DMS 273 (cell line): Measurements from ENCODE around the gene ASB9.
"Not testable (repeated sequence)": the region's sequence is repeated elsewhere in the genome, so short reads cannot be mapped to it uniquely, and the experiment has no call there.

Experiments used
- DNase-seq: peaks from one replicate; lab custom pipeline; 2025; ENCODE audit not compliant: unreplicated experiment; lab: John Stamatoyannopoulos, UW

ASB9 gene

DNA sequence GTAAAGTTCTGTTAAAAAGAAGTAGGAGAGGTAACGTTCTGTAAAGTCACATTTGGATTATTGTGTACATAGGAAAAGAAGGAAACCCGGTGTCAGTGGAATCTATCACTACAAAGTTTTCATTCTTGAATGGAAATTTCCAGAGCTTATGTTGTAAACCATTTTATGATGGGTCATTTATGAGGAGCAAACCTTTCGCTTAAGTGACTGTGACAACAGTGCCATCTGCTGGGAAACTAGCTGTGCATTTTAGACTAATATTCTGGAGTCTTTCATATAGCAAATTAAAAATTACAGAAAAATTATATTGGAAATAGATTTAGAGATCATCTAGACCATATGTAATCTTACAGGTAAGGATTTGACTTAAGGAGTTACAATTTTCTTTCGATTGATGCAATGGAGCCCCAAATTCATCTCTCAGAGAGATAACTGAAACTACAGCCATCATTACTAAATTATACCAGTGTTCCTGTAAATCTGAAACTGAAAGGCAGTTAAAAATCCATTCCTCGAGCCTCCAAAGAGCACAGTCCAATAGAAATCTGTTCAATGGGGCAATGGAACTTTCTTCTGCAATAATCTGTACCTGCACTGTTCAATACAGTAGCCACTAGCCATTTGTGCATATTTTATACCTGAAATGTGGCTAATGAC lies 26.9 kb downstream of the ASB9 start:
- DNase-seq: peak; percentile 77

DNA sequence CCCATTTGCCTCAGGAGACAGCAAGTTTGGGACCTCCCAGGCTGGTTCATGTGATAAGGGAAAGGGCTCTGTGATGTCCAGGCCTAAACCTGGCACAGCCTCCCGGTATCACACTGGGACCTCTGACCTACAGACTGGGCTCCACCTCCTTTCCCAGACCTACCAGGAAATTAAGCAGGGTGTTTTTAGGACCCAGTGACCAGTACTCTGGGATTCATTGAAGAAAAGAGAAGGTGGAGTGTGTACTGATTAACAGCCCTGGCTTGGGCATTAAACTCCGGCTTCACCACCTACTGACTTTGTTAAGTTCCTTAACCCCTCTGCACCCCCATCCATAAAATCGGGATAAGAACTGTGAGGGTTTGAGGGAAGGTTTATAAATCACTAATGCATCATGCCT lies 28.6 kb downstream of the ASB9 start:
- no peak for DNase-seq

DNA sequence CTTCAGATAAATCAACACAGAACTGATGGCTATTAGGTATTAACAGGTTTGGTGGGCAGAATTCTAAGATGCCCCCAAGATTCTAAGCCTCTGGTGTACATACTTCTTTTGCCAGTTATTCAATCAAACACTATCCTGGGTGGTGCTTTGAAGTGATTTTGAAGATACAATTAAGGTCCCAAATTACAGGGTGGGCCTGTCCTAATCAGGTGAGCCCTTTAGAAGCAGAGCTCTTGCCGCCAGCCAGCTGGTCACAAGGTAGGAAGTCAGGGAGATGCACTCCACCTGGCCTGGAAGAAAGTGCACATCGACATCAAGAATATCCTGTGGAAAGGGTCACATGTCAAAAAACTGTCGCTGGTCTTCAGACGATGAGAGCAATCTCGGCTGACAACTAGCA lies 29.5 kb downstream of the ASB9 start:
- no peak for DNase-seq

- no peak for DNase-seq
These were observed 33.7 kb downstream of the ASB9 start for GRCh38 chrX:15236146-15236545.

GRCh38 chrX:15235001-15235400 lies 34.9 kb downstream of the ASB9 start:
- DNase-seq: no peak

DNA sequence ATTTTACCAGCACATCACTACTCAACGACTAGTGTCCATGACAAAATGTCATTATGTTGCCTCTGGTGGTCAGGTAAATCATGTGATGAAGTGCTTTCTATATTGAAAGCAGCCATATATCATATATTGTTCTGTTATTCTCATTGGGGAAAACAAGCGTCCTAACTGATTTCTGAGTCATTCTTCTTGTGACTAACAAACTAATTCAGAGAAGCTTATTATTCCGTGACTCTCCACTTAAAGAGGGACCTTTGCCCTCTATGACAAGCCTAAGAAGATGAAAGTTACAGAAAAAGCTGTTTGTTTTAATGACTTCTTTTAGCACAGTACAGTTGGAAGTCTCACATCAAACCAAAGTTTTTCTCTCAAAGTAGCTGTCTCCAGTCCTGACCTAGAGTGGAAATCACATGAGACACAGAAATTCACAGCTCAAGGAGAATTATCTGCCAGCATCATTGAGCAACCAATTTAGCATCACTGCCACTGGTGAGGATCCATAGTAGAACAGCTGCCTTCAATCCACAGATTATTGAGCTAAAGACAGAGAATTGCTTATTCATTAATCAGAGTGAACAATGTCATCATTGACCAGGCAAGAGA lies 36.4 kb downstream of the ASB9 start:
- no peak for DNase-seq

DNA sequence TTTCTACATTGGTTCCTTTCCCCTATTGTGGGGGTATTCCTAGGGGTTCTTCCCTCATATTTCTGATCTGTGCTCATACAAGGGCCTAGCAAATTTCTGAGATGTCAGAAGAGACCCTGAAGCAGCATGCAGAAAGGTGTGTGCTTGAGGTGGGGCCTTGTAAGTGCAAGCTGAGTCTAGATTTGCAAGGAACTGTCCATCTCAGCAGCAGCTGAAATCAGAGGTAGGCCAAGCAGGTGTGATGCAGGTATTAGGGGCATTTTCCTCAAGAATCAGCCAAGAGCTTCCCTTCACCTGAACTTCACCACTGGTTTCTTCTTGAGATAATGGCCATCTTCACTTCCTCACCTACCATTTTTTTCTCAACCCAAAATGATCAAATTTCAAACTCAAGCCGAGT lies 45.1 kb downstream of the ASB9 start:
- DNase-seq: no peak

GRCh38 chrX:15221321-15221720 lies 48.6 kb downstream of the ASB9 start:
- DNase-seq: no peak

- no peak for DNase-seq
These were observed 52.7 kb downstream of the ASB9 start for GRCh38 chrX:15217161-15217560.

- no peak for DNase-seq
These were observed 53.6 kb downstream of the ASB9 start for GRCh38 chrX:15216280-15216679.

- peak; percentile 80 for DNase-seq
These were observed 54.5 kb downstream of the ASB9 start for GRCh38 chrX:15215366-15215765.

DNA sequence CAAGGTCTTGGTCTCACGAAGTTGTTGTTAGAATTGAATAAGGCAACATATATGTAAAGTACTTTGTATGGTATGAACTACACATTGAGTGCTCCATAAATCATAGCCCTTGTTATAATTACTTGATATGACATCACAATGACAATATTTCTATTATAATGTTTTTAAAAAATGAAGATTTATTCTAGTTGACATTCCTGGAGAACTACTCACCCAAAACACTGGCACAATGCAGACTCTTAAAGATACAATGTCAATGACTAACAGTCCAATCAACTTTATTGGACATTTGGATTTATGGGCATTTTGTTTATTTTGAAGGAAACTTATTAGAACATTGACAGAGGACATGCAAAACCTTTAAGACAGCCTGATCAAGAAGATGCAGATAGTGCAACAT lies 55.3 kb downstream of the ASB9 start:
- DNase-seq: no peak

DNA sequence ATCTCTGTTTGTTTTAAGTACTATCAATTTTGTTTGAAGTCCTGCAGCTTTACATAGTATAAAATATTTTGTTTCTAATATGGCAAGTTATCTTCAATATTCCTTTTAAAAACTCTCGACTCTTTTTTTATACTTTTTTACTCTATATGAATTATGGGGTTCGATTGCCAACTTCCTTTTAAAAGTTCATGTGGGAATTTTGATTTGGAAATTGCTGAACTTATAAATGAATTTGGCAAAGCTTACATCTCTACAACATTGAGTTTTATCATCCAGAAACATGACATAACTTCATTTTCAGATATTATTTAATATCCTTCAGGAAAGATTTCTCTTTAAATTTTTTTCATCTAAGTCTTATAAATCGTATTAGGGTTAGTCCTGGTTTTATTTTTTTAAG lies 60.8 kb downstream of the ASB9 start:
- no peak for DNase-seq

DNA sequence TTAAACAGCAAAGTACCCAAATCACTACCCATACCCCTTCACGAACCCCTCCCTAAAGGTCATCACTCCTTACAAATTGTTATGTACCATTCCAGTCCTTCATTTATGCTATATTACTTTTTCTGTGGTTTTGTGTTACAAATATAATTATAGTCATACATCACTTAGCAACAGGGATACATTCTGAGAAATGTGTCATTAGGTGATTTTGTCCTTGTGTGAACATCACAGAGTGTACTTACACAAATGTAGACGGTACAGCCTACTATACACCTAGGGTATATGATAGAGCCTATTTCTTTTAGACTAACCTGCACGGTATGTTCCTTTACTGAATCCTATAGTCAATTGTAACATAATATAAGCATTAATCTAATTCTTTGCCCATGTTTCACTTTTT lies 61.9 kb downstream of the ASB9 start:
- no peak for DNase-seq

GRCh38 chrX:15207384-15207783 lies 62.5 kb downstream of the ASB9 start:
- DNase-seq: no peak

GRCh38 chrX:15206306-15206705 lies 63.6 kb downstream of the ASB9 start:
- DNase-seq: peak; percentile 62

DNA sequence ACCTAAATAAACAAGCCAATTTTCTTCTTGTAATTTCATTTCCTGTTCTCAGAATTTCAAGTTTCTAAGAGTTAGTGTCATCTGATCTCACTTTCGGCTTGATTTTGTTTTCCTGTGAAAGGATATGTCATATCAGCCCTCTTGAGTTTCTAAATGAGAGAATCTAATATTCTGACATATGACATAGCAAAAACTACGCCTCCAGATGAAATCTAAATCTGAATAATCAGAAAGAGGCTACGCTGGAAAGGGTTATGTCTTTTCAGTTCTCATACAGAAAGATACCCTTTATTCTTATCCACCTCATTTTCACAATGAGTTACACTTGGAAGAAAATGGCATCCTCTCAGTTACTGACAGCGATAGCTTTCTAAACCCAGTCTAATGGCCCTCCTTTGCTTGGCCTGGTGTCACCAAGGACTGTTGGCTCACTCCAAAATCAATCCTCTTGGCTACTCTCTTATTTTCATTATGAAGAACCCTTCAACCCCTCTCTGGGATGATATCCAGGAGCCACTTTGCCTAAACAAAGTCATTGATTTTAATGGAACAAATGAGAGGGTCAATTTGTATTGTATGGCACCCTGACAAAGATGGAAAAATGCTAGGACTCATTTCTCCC lies 65.6 kb downstream of the ASB9 start:
- DNase-seq: no peak

- DNase-seq: no peak
These were observed 66.2 kb downstream of the ASB9 start for GRCh38 chrX:15203694-15204093.

DNA sequence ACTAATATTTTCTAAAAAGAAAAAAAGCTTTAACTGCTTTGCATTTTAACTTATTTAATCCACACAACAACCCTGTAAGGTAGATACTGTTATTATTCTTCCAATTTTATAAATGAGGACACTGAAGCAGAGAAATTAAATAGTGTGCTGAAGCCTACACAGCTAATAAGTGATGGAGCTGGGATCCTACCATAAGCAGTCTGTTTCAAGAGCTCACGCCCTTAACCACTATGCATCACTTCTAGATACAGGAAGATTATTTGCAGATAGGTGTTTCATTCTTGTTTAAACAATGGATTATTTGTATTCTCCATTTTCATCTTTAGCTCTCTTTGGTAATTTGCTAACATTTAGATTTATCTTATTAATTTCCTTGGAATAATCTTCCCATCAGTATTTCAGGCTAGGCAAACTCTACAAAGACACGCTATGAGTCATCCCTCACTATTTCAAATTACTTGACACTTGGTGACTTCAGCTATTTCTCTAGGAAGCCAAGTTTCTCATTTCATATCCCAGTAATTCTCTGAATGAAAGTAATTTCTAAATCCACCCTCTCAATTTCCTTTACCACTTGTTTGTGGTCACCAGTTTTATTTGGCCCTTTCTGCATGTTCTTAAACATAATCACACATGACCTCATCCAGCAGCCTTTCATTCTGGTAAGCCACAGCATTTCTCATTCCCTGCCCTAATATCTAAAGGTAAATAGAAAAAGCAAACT lies 67.3 kb downstream of the ASB9 start:
- no peak for DNase-seq

DNA sequence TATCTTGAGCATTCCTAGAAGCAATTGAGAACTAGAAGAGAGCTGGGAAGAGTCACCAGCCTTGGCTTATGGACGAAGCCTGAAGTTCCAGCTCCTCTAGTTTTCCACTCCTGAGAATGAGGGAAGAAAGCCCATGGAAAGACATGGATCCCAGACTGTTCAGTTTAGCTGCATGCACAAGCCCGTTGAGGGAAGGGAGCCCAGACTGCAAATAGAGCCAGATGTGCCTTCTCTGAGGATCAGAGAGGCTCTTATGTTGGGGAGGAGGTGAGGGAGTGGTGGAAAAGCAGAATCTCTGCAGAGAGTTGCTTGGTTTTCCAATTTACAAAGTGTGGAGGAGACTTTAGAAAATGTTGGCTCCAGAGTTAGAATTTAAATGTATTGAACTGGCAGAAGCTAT lies 69.0 kb downstream of the ASB9 start:
- DNase-seq: no peak

DNA sequence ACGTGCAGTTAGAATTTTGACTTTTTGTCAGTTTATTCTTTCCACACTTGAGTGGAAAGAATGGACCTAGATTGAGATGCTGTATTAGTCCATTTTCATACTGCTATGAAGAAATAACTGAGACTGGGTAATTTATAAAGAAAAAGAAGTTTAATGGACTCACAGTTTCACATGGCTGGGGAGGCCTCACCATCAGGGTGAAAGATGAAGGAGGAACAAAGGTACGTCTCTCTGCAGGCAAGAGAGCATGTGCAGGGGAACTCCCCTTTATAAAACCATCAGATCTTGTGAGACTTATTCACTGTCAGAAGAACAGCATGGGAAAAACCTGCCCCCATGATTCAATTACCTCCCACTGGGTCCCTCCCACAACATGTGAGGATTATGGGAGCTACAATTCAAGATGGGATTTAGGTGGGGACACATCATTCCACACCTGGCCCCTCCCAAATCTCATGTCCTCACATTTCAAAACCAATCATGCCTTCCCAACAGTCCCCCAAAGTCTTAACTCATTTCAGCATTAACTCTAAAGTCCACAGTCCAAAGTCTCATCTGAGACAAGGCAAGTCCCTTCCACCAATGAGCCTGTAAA lies 71.2 kb downstream of the ASB9 start:
- not testable (repeated sequence) for DNase-seq

GRCh38 chrX:15194146-15194545 lies 75.7 kb downstream of the ASB9 start:
- DNase-seq: peak; percentile 28
